HepG2 (cell line): ENCODE measurements around the gene NTN3. TPM values are rescaled to one million over a fixed set of nuclear protein-coding genes. Genes with fewer than 3 reads are reported as not detected.
A peak's percentile ranks its signal among the peaks of the same experiment; 100 is the strongest.

Experiments used
- BRCA1 ChIP-seq: sonication (generic); formaldehyde crosslinking; IDR thresholded peaks from 2 replicates; pipeline ENCODE4 v1.4.0; 2020; ENCODE audit warnings: missing genetic modification reagents
- CBX1 ChIP-seq: IDR thresholded peaks from one replicate; pipeline ENCODE4 v1.6.1; 2016; ENCODE audit warnings: antibody characterized with exemption, low read depth
- CC2D1A ChIP-seq: sonication (generic); formaldehyde crosslinking; IDR thresholded peaks from 2 replicates; pipeline ENCODE4 v1.8.1; 2023; ENCODE audit warnings: mild to moderate bottlenecking, missing genetic modification reagents
- CHD2 ChIP-seq: IDR thresholded peaks from 2 replicates; pipeline ENCODE4 v1.6.1; 2011; ENCODE audit warnings: low read depth, low read length, improper control_type of control experiment
- ELF4 ChIP-seq: sonication (generic); formaldehyde crosslinking; IDR thresholded peaks from 2 replicates; pipeline ENCODE4 v1.5.0; 2020; ENCODE audit warnings: missing genetic modification reagents, mild to moderate bottlenecking, moderate library complexity, borderline replicate concordance
- IRF2 ChIP-seq: IDR thresholded peaks from 2 replicates; pipeline ENCODE4 v1.6.1; 2018; ENCODE audit warnings: missing genetic modification reagents, missing compliant biosample characterization
- KDM5A ChIP-seq: fragments of 200-600 bp; sonication (generic); IDR thresholded peaks from 2 replicates; pipeline ENCODE4 v1.7.0; 2018; ENCODE audit warnings: antibody characterized with exemption, mild to moderate bottlenecking, low read length, borderline replicate concordance
- MBD4 ChIP-seq: IDR thresholded peaks from 2 replicates; pipeline ENCODE4 v1.6.1; 2012; ENCODE audit warnings: low read length, inconsistent platforms, borderline replicate concordance
- MED1 ChIP-seq: sonication (generic); formaldehyde crosslinking; IDR thresholded peaks from 2 replicates; pipeline ENCODE4 v1.4.0; 2020; ENCODE audit warnings: missing genetic modification reagents
- MED8 ChIP-seq: sonication (generic); formaldehyde crosslinking; IDR thresholded peaks from 2 replicates; pipeline ENCODE4 v1.8.1; 2023; ENCODE audit warnings: mild to moderate bottlenecking, missing genetic modification reagents; ENCODE audit not compliant: insufficient replicate concordance
- NCOR1 ChIP-seq: fragments of 200-600 bp; sonication (generic); IDR thresholded peaks from 2 replicates; pipeline ENCODE4 v1.7.0; 2017; ENCODE audit warnings: antibody characterized with exemption, low read length, borderline replicate concordance
- NFATC3 ChIP-seq: sonication (generic); formaldehyde crosslinking; IDR thresholded peaks from 2 replicates; pipeline ENCODE4 v1.5.1; 2020; ENCODE audit warnings: mild to moderate bottlenecking, missing genetic modification reagents
- NFKBIZ ChIP-seq: IDR thresholded peaks from 2 replicates; pipeline ENCODE4 v1.6.1; 2018; ENCODE audit warnings: missing genetic modification reagents, missing compliant biosample characterization
- RFXANK ChIP-seq: IDR thresholded peaks from 2 replicates; pipeline ENCODE4 v1.6.1; 2016
- SATB2 ChIP-seq: sonication (generic); formaldehyde crosslinking; IDR thresholded peaks from 2 replicates; pipeline ENCODE4 v1.5.0; 2020; ENCODE audit warnings: missing genetic modification reagents
- SMAD1 ChIP-seq: sonication (generic); formaldehyde crosslinking; IDR thresholded peaks from 2 replicates; pipeline ENCODE4 v1.4.0; 2020; ENCODE audit warnings: missing genetic modification reagents, low read depth, mild to moderate bottlenecking, borderline replicate concordance
- SMAD9 ChIP-seq: sonication (generic); formaldehyde crosslinking; IDR thresholded peaks from 2 replicates; pipeline ENCODE4 v1.5.1; 2020; ENCODE audit warnings: mild to moderate bottlenecking, missing genetic modification reagents
- SP4 ChIP-seq: sonication (generic); formaldehyde crosslinking; IDR thresholded peaks from 2 replicates; pipeline ENCODE4 v1.8.1; 2023; ENCODE audit warnings: mild to moderate bottlenecking, missing genetic modification reagents
- SP5 ChIP-seq: IDR thresholded peaks from 2 replicates; pipeline ENCODE4 v1.6.1; 2016; ENCODE audit warnings: low read depth, borderline replicate concordance
- STAG1 ChIP-seq: sonication (generic); formaldehyde crosslinking; IDR thresholded peaks from 2 replicates; pipeline ENCODE4 v1.4.0; 2020; ENCODE audit warnings: missing genetic modification reagents
- TAF1 ChIP-seq: sonication (generic); formaldehyde crosslinking; IDR thresholded peaks from 2 replicates; pipeline ENCODE4 v1.4.0; 2020; ENCODE audit warnings: missing genetic modification reagents
- TARDBP ChIP-seq: sonication (generic); formaldehyde crosslinking; IDR thresholded peaks from 2 replicates; pipeline ENCODE4 v1.8.0; 2022; ENCODE audit warnings: mild to moderate bottlenecking, missing genetic modification reagents
- ZBTB3 ChIP-seq: sonication (generic); formaldehyde crosslinking; IDR thresholded peaks from 2 replicates; pipeline ENCODE4 v1.4.0; 2020; ENCODE audit warnings: low read depth, mild to moderate bottlenecking, moderate library complexity, missing genetic modification reagents, borderline replicate concordance
- ZNF451 ChIP-seq: sonication (generic); formaldehyde crosslinking; IDR thresholded peaks from 2 replicates; pipeline ENCODE4 v1.5.0; 2020; ENCODE audit warnings: mild to moderate bottlenecking, missing genetic modification reagents
- ZNF547 ChIP-seq: sonication (generic); formaldehyde crosslinking; IDR thresholded peaks from 2 replicates; pipeline ENCODE4 v1.5.1; 2020; ENCODE audit warnings: mild to moderate bottlenecking, missing genetic modification reagents
- ZSCAN21 ChIP-seq: sonication (generic); formaldehyde crosslinking; IDR thresholded peaks from 2 replicates; pipeline ENCODE4 v1.8.0; 2022; ENCODE audit warnings: mild to moderate bottlenecking, missing genetic modification reagents, moderate library complexity, borderline replicate concordance
- polyA plus RNA-seq, 8 experiments: library from polyadenylated mRNA; depleted of rRNA in 3 of 8; stranded (reverse) in 7 of 8; unstranded in 1 of 8; fragments of >200 nt; fragmentation: Illumina TruSeq in 4 of 8; extraction: Trizol in 4 of 8; gene quantifications; 2 replicates each; pipeline versions ENCODE4 v1.2.1 to v1.2.3, GENCODE V29; 2011 to 2016; ENCODE audit warnings: low read depth in 4 of 8, missing spikeins in 1 of 8, mixed read lengths in 1 of 8; ENCODE audit not compliant: insufficient read depth in 1 of 8
- total RNA-seq, 5 experiments: library from RNA; depleted of rRNA; stranded (reverse); fragments of >200 nt; fragmentation: Illumina TruSeq; extraction: Trizol; gene quantifications; 2 replicates each; pipeline ENCODE4 v1.2.3, GENCODE V29; 2016; ENCODE audit warnings: low read depth in 1 of 5
- TF ChIP-seq, protein P1 (sequence below): sonication (generic); IDR thresholded peaks from 2 replicates; pipeline ENCODE4 v1.6.1; 2016; ENCODE audit warnings: low read depth, borderline replicate concordance
- TF ChIP-seq, protein P2 (sequence below): sonication (generic); formaldehyde crosslinking; conservative IDR thresholded peaks from 2 replicates; pipeline ENCODE4 v1.4.0; 2020; ENCODE audit warnings: missing genetic modification reagents
- TF ChIP-seq, protein P3 (sequence below): sonication (generic); formaldehyde crosslinking; IDR thresholded peaks from 2 replicates; pipeline ENCODE4 v1.4.0; 2020; ENCODE audit warnings: missing genetic modification reagents

Gene NTN3
- total and polyA plus RNA-seq, 2 of the 13 experiments (the other 11 are each of a cell fraction or from before 2014, with no cell fraction given), result 0.09 to 0.20 TPM

DNA sequence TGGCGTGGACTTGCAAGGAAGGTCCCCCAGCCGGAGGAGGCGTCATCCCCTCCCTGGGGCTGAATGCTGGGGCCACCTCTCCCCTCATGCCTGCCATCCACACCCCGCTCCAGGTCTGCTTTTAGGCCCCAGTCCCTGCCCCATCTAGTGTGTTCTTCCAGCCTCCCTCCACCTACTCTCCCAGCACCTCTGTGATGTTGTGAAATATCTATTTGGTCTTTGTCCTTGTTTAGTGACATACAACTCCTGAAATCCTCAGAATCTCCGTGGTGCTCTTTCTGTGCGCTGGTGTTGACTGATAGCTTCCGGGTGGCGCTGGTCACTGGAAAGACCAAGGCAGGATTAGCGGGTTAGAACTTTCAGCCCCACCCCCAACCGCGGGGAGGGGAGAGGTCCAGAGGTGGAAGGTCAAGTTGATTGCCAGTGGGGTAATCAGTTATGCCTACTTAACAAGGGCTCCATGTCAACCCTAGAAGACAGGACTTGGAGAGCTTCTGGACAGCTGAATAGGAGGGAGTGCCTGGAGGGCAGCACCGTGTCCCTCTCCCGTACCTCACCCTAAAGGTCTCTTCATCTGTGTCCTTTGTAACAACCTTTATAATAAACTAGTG lies 13.9 kb downstream of the NTN3 start (continued):
- peak; percentile 79 for TF ChIP-seq SP5
- TF ChIP-seq TARDBP (CRISPR knock-in tag), result peak; percentile 95
- no peak for TF ChIP-seq CC2D1A
- no peak for TF ChIP-seq ZBTB3 (CRISPR knock-in tag)
- TF ChIP-seq, protein P1, sequence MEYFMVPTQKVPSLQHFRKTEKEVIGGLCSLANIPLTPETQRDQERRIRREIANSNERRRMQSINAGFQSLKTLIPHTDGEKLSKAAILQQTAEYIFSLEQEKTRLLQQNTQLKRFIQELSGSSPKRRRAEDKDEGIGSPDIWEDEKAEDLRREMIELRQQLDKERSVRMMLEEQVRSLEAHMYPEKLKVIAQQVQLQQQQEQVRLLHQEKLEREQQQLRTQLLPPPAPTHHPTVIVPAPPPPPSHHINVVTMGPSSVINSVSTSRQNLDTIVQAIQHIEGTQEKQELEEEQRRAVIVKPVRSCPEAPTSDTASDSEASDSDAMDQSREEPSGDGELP, result peak; percentile 57; the same call in 1 of the 2 replicates
- TF ChIP-seq SP4 (CRISPR knock-in tag), result no peak
- TF ChIP-seq ZNF451 (CRISPR knock-in tag), result 0 out of 2 replicates have a peak, but pooled peaks have one; percentile 4
- TF ChIP-seq KDM5A, result no peak
- TF ChIP-seq BRCA1 (CRISPR knock-in tag), result no peak
- TF ChIP-seq RFXANK, result no peak
- TF ChIP-seq ELF4, result 0 out of 2 replicates have a peak, but pooled peaks have one; percentile 61
- TF ChIP-seq, protein P2, sequence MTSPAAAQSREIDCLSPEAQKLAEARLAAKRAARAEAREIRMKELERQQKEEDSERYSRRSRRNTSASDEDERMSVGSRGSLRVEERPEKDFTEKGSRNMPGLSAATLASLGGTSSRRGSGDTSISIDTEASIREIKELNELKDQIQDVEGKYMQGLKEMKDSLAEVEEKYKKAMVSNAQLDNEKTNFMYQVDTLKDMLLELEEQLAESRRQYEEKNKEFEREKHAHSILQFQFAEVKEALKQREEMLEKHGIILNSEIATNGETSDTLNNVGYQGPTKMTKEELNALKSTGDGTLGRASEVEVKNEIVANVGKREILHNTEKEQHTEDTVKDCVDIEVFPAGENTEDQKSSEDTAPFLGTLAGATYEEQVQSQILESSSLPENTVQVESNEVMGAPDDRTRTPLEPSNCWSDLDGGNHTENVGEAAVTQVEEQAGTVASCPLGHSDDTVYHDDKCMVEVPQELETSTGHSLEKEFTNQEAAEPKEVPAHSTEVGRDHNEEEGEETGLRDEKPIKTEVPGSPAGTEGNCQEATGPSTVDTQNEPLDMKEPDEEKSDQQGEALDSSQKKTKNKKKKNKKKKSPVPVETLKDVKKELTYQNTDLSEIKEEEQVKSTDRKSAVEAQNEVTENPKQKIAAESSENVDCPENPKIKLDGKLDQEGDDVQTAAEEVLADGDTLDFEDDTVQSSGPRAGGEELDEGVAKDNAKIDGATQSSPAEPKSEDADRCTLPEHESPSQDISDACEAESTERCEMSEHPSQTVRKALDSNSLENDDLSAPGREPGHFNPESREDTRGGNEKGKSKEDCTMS (CRISPR knock-in tag), result no peak
- TF ChIP-seq CBX1, result no peak
- no peak for TF ChIP-seq NFATC3 (CRISPR knock-in tag)
- peak; percentile 87; the same call in 1 of the 2 replicates for TF ChIP-seq NCOR1
- TF ChIP-seq SATB2, result no peak
- TF ChIP-seq MBD4, result no peak
- peak; percentile 70; the same call in 1 of the 2 replicates for TF ChIP-seq NFKBIZ (CRISPR knock-in tag)
- 0 out of 2 replicates have a peak, but pooled peaks have one; percentile 38 for TF ChIP-seq SMAD1 (CRISPR knock-in tag)
- no peak for TF ChIP-seq CHD2
- TF ChIP-seq MED1 (CRISPR knock-in tag), result peak; percentile 78
- TF ChIP-seq MED8 (CRISPR knock-in tag), result peak; percentile 32
- TF ChIP-seq IRF2, result peak; percentile 75
- no peak for TF ChIP-seq ZNF547
- no peak for TF ChIP-seq STAG1
- no peak for TF ChIP-seq SMAD9 (CRISPR knock-in tag)
- TF ChIP-seq, protein P3, sequence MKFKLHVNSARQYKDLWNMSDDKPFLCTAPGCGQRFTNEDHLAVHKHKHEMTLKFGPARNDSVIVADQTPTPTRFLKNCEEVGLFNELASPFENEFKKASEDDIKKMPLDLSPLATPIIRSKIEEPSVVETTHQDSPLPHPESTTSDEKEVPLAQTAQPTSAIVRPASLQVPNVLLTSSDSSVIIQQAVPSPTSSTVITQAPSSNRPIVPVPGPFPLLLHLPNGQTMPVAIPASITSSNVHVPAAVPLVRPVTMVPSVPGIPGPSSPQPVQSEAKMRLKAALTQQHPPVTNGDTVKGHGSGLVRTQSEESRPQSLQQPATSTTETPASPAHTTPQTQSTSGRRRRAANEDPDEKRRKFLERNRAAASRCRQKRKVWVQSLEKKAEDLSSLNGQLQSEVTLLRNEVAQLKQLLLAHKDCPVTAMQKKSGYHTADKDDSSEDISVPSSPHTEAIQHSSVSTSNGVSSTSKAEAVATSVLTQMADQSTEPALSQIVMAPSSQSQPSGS, result peak; percentile 56; the same call in 1 of the 2 replicates
- TF ChIP-seq TAF1 (CRISPR knock-in tag), result no peak; the same call in 1 of the 2 replicates
- TF ChIP-seq ZSCAN21 (CRISPR knock-in tag), result no peak; the same call in 1 of the 2 replicates
